Endothelial cell of umbilical vein (primary cell): ENCODE measurements around the gene GPR61. TPM values are rescaled to one million over a fixed set of nuclear protein-coding genes. Genes with fewer than 3 reads are reported as not detected.

Experiments used
- BruUV-seq: library from RNA; stranded (reverse); fragments of 400-500 nt; replicated peaks from 2 replicates; lab custom pipeline; 2021; lab: Mats Ljungman, UMichigan
- CTCF ChIA-PET: fragments of 300-600, 350-600 bp; sonication (Branson Sonifier 250); formaldehyde crosslinking; loops from one replicate; lab custom pipeline; 2021; ENCODE audit warnings: antibody characterized with exemption, inconsistent platforms; lab: Charles Lee
- POLR2A ChIA-PET: fragments of 300-600, 350-600 bp; sonication (Branson Sonifier 250); formaldehyde crosslinking; loops from one replicate; lab custom pipeline; 2021; ENCODE audit warnings: antibody characterized with exemption, inconsistent platforms; lab: Charles Lee
- DNase-seq: peaks from one replicate; pipeline ENCODE4 v3.0.0-alpha.2; 2011; ENCODE audit warnings: low read depth, low spot score
- FAIRE-seq: peaks from 2 replicates; lab custom pipeline; 2011; peaks lifted over from hg19 to GRCh38; lab: Jason Lieb, UNC
- H2AFZ ChIP-seq: 2 replicates; pipeline ENCODE4 v1.6.0; 2012; ENCODE audit warnings: low read depth, low read length, control low read depth, inconsistent platforms
- H3K27ac ChIP-seq: 2 replicates; pipeline ENCODE4 v1.5.1; 2011; ENCODE audit warnings: low read depth, mild to moderate bottlenecking, control low read depth, low read length, moderate library complexity; ENCODE audit not compliant: insufficient read depth
- H3K27me3 ChIP-seq, 2 experiments: 2 replicates each; pipeline versions ENCODE4 v1.6.0 to v1.6.1; 2011; ENCODE audit warnings: low read length in 2 of 2, mixed read lengths in 1 of 2; ENCODE audit not compliant: control insufficient read depth in 2 of 2, insufficient read depth in 2 of 2
- H3K36me3 ChIP-seq, 2 experiments: 2 replicates in 1 of 2; 3 replicates in 1 of 2; pipeline ENCODE4 v1.5.1; 2011; ENCODE audit warnings: low read length in 2 of 2, mild to moderate bottlenecking in 1 of 2, moderate library complexity in 1 of 2; ENCODE audit not compliant: control insufficient read depth in 2 of 2, insufficient read depth in 2 of 2; ENCODE audit errors: extremely low read depth in 1 of 2
- H3K4me1 ChIP-seq: 3 replicates; pipeline ENCODE4 v1.5.1; 2011; ENCODE audit warnings: mild to moderate bottlenecking, low read length; ENCODE audit not compliant: control insufficient read depth, insufficient read depth; ENCODE audit errors: extremely low read depth
- H3K4me2 ChIP-seq: 2 replicates; pipeline ENCODE4 v1.6.1; 2011; ENCODE audit warnings: low read length, control low read depth, mixed read lengths; ENCODE audit not compliant: insufficient read depth
- H3K4me3 ChIP-seq, 3 experiments: fragments of 200-600 bp in 1 of 3; sonication (generic), shearing (Covaris generic) in 1 of 3; replicated peaks in 1 of 3; 2 replicates each; pipeline ENCODE4 v1.5.1; 2011 to 2016; ENCODE audit warnings: control low read depth in 3 of 3, low read length in 3 of 3, mild to moderate bottlenecking in 2 of 3, inconsistent platforms in 1 of 3, low read depth in 1 of 3, moderate library complexity in 1 of 3; ENCODE audit not compliant: insufficient read depth in 1 of 3
- H3K79me2 ChIP-seq: 2 replicates; pipeline ENCODE4 v1.6.0; 2012; ENCODE audit warnings: low read length, inconsistent platforms; ENCODE audit not compliant: control insufficient read depth, insufficient read depth
- H3K9ac ChIP-seq: replicated peaks from 2 replicates; pipeline ENCODE3; 2011; ENCODE audit warnings: low read length, control low read depth; ENCODE audit not compliant: insufficient read depth; ENCODE audit errors: extremely low read depth
- H3K9me1 ChIP-seq: replicated peaks from 3 replicates; pipeline ENCODE4 v1.6.0; 2011; ENCODE audit warnings: mild to moderate bottlenecking, low read length; ENCODE audit not compliant: control insufficient read depth, insufficient read depth; ENCODE audit errors: extremely low read depth
- H3K9me3 ChIP-seq: replicated peaks from 2 replicates; pipeline ENCODE4 v1.5.1; 2012; ENCODE audit warnings: low read length, inconsistent platforms; ENCODE audit not compliant: control insufficient read depth, insufficient read depth
- H4K20me1 ChIP-seq: replicated peaks from 2 replicates; pipeline ENCODE3; 2011; ENCODE audit warnings: mild to moderate bottlenecking, low read length; ENCODE audit not compliant: control insufficient read depth, insufficient read depth; ENCODE audit errors: extremely low read depth
- CTCF ChIP-seq, 2 donors: IDR thresholded peaks; 1 replicate in 1 of 2; 2 replicates in 1 of 2; pipeline ENCODE4 v1.5.1; 2011; ENCODE audit warnings: low read length in 2 of 2, mild to moderate bottlenecking in 2 of 2, moderate library complexity in 2 of 2, control low read depth in 1 of 2, inconsistent platforms in 1 of 2, low read depth in 1 of 2; ENCODE audit not compliant: insufficient read depth in 1 of 2; ENCODE audit errors: extremely low read depth in 1 of 2
- EZH2 ChIP-seq: IDR thresholded peaks from 2 replicates; pipeline ENCODE4 v1.6.1; 2012; ENCODE audit warnings: borderline replicate concordance, low read depth, mild to moderate bottlenecking, moderate library complexity, low read length, inconsistent platforms; ENCODE audit not compliant: severe bottlenecking
- FOS ChIP-seq: IDR thresholded peaks from 2 replicates; pipeline ENCODE4 v1.6.1; 2011; ENCODE audit warnings: mild to moderate bottlenecking, low read length, moderate library complexity, borderline replicate concordance; ENCODE audit not compliant: insufficient read depth
- GATA2 ChIP-seq: IDR thresholded peaks from 2 replicates; pipeline ENCODE4 v1.7.0; 2011; ENCODE audit warnings: low read depth, mild to moderate bottlenecking, moderate library complexity, mixed read lengths, low read length; ENCODE audit not compliant: insufficient read length, insufficient read depth
- JUN ChIP-seq: IDR thresholded peaks from 2 replicates; pipeline ENCODE4 v1.6.1; 2011; ENCODE audit warnings: borderline replicate concordance, low read depth; ENCODE audit not compliant: insufficient read length, insufficient read depth
- MYC ChIP-seq: IDR thresholded peaks from one replicate; pipeline ENCODE4 v1.6.1; 2011; ENCODE audit warnings: mild to moderate bottlenecking, low read depth, low read length
- POLR2A ChIP-seq: IDR thresholded peaks from 2 replicates; pipeline ENCODE4 v1.6.1; 2012; ENCODE audit warnings: low read depth, mild to moderate bottlenecking, control low read depth, low read length
- POLR2AphosphoS5 ChIP-seq: IDR thresholded peaks from 2 replicates; pipeline ENCODE4 v1.6.1; 2012; ENCODE audit warnings: low read depth, mild to moderate bottlenecking, control low read depth, low read length, moderate library complexity; ENCODE audit not compliant: insufficient read depth
- dilution Hi-C: fragments of 300-500 bp; cut with MboI; formaldehyde crosslinking; loops from one replicate; pipeline ENCODE4 v1.15.0; 2019; ENCODE audit warnings: low sequenced_read_pairs; ENCODE audit not compliant: extremely low pct_ligation_motif_present
- intact Hi-C: fragments of 100-400 bp; cut with micrococcal nuclease; formaldehyde crosslinking; loops from one replicate; pipeline ENCODE4 v1.10.0; 2022
- polyA plus RNA-seq, 4 experiments: library from polyadenylated mRNA; depleted of rRNA in 3 of 4; stranded (reverse) in 3 of 4; unstranded in 1 of 4; fragments of >200 nt; gene quantifications; 2 replicates each; pipeline versions ENCODE4 v1.2.1 to v1.2.3, GENCODE V29; 2011 to 2012; ENCODE audit warnings: missing spikeins in 1 of 4
- total RNA-seq: library from RNA; stranded (reverse); gene quantifications from 2 replicates; pipeline ENCODE4 v1.2.3, GENCODE V29; 2021
- TF ChIP-seq, protein P1 (sequence below): IDR thresholded peaks from 2 replicates; pipeline ENCODE4 v1.6.1; 2011; ENCODE audit not compliant: insufficient read depth, insufficient read length

Gene GPR61
- total and polyA plus RNA-seq, 2 donors (not counting 3 experiments of a cell fraction or from before 2014, with no cell fraction given) = not detected

GRCh38 chr1:109534307-109534858 is 5.3 kb upstream of the GPR61 start:
- H3K9me1 ChIP-seq = no peaks in the 10 kb centered on the region
- BruUV-seq = no TSS peak
- dilution Hi-C loops (no loop called here), intact Hi-C loops (no loop called here)
- FAIRE-seq (no peak), DNase-seq (no peak)
- H2AFZ ChIP-seq = no peak overlapping the region
- H3K4me3 ChIP-seq = no peak overlapping the region
- no peak overlapping the region for H3K27ac ChIP-seq
- H4K20me1 ChIP-seq = no peaks in the 10 kb centered on the region
- no peaks in the 10 kb centered on the region for H3K9me3 ChIP-seq
- ChIA-PET CTCF (interaction anchor here (1.0 to 18.7 kb wide), 5 partner anchors 35 to 258 kb away, joined by 3 to 955 read pairs (median 16); partner anchors contain the start of genes AMIGO1 and CYB561D1), POLR2A (no interaction called here)
- H3K4me2 ChIP-seq = no peak overlapping the region
- H3K9ac ChIP-seq = no peak overlapping the region
- no peaks in the 10 kb centered on the region for H3K36me3 ChIP-seq
- H3K27me3 ChIP-seq = no peaks in the 10 kb centered on the region
- TF ChIP-seq MYC = no peak
- no peak for TF ChIP-seq FOS
- no peak for TF ChIP-seq EZH2
- TF ChIP-seq, protein P1, sequence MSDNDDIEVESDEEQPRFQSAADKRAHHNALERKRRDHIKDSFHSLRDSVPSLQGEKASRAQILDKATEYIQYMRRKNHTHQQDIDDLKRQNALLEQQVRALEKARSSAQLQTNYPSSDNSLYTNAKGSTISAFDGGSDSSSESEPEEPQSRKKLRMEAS = no peak
- no peak for TF ChIP-seq CTCF (IDR thresholded peaks at IDR 0.05; ENCODE audit: extremely low read depth in 1 of 2, insufficient read depth in 1 of 2, low read depth in 1 of 2, low read length in 2 of 2)
- TF ChIP-seq JUN = no peak
- TF ChIP-seq POLR2AphosphoS5 = no peak
- no peak for TF ChIP-seq GATA2
- no peak for TF ChIP-seq POLR2A
- H3K79me2 ChIP-seq = no peaks in the 10 kb centered on the region
- H3K4me1 ChIP-seq = peaks cover 4% of the 10 kb centered on the region
